ENCODE results near the gene RB1. TPM values are rescaled to one million over a fixed set of nuclear protein-coding genes. Genes with fewer than 3 reads are reported as not detected.

RB1 gene
- total RNA-seq, 1 donor from 2014 or later = 34.0 TPM

DNA sequence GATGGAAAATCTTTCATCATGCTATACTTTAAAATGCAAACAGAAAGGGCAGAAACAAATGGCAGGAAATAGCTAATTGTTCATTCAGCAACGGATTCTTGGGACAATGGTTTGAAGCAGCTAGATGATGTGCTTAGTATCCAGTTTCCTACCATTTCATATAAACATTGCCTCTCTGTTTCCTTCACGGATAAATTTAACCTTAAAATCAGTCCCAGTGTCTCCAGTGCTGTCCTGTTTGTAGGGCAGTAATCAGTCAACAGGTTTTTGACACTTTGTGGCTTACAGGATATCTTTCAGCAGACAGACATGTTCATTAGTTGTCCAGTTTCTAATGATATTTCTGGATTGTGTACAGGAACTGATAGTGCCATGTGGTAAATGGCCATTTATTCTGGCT, 24.7 kb upstream of the RB1 start:
- Mint-ChIP-seq H3K4me1 (ENCODE audit: low read depth) (no peaks in the 10 kb centered on the region), H3K27me3 (no peaks in the 10 kb centered on the region), H3K9me3 (ENCODE audit: low read depth) (no peaks in the 10 kb centered on the region), H3K36me3 (ENCODE audit: insufficient read depth) (peaks cover 2% of the 10 kb centered on the region), H3K4me3 (ENCODE audit: low read depth) (no peak overlapping the region), H3K27ac (no peak overlapping the region)
- TF ChIP-seq, protein P1, sequence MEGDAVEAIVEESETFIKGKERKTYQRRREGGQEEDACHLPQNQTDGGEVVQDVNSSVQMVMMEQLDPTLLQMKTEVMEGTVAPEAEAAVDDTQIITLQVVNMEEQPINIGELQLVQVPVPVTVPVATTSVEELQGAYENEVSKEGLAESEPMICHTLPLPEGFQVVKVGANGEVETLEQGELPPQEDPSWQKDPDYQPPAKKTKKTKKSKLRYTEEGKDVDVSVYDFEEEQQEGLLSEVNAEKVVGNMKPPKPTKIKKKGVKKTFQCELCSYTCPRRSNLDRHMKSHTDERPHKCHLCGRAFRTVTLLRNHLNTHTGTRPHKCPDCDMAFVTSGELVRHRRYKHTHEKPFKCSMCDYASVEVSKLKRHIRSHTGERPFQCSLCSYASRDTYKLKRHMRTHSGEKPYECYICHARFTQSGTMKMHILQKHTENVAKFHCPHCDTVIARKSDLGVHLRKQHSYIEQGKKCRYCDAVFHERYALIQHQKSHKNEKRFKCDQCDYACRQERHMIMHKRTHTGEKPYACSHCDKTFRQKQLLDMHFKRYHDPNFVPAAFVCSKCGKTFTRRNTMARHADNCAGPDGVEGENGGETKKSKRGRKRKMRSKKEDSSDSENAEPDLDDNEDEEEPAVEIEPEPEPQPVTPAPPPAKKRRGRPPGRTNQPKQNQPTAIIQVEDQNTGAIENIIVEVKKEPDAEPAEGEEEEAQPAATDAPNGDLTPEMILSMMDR (IDR thresholded peaks at IDR 0.05; ENCODE audit: unreplicated experiment) = no peak
- DNase-seq (ENCODE audit: low spot score, unreplicated experiment) = no peak

DNA sequence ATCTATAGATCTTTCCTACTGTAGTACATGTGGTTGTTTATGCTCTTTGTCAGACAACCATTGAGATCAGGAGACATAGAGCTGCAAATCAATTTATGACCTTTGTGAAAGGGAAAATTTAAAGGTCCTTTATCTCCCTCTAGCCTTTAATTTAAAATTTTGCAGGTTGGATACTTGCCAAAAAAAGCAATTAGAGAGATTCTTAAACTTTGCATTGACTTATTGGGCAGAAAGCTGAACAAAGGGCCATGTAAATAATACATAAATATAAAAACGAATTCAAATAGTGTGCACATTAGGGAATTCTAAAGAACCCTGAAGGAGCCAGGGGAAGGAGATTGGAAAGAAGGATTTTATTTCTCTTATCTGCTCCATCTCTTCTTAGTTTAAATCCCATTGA, 22.0 kb upstream of the RB1 start:
- TF ChIP-seq, protein P1 (IDR thresholded peaks at IDR 0.05; ENCODE audit: unreplicated experiment) = no peak
- Mint-ChIP-seq H3K9me3 (ENCODE audit: low read depth) (no peaks in the 10 kb centered on the region), H3K27me3 (no peaks in the 10 kb centered on the region)

DNA sequence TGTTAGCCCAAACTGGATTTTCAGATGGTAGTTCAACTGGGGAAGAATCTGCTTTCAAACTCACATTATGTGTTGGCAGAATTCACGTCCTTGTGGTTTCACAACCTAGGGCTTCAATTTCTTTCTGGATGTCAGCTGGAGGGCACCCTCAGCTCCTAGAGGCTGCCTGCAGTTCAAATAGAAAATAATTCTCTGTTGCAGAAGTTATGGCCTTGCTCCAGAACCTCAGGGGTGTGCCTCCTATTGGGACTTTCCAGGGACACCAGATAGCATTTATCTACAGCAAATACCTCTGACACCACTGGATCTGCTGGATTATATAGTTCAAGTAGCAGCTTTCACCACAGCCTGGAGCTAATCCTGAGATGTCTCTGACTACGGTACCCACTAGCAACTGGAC, 11.8 kb upstream of the RB1 start:
- TF ChIP-seq, protein P1 (IDR thresholded peaks at IDR 0.05; ENCODE audit: unreplicated experiment) = no peak
- peaks cover 3% of the 10 kb centered on the region for H3K4me1 Mint-ChIP-seq (ENCODE audit: low read depth)
- DNase-seq (ENCODE audit: low spot score, unreplicated experiment) = no peak
- peaks cover 3% of the 10 kb centered on the region for H3K27me3 Mint-ChIP-seq
- H3K9me3 Mint-ChIP-seq (ENCODE audit: low read depth) = no peaks in the 10 kb centered on the region
- H3K27ac Mint-ChIP-seq = no peak overlapping the region
- no peaks in the 10 kb centered on the region for H3K36me3 Mint-ChIP-seq (ENCODE audit: insufficient read depth)
- no peak overlapping the region for H3K4me3 Mint-ChIP-seq (ENCODE audit: low read depth)

More for the DNA sequence above, 22.0 kb upstream of the RB1 start:
- Mint-ChIP-seq H3K36me3 (ENCODE audit: insufficient read depth) (no peaks in the 10 kb centered on the region), H3K4me3 (ENCODE audit: low read depth) (no peak overlapping the region), H3K27ac (no peak overlapping the region), H3K4me1 (ENCODE audit: low read depth) (no peaks in the 10 kb centered on the region)
- DNase-seq (ENCODE audit: low spot score, unreplicated experiment) = no peak

DNA sequence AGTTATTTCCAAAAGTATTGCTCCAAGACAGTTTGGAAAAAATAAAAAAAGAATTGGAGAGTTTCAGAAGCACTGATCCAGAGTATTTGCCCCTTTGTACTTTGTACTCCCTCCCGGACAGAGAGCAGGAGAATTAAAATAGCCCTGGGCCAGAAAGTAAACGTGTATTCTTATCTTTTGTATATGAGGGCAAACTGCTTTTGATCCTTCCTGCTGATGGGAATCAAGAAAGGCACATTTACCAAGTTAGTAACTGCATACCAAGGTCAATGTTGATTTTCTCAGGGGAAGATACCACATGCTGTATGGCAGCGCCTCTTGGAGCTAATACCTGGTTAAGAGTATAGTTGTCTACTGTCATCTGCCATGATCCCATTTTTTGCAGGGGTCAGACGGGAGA, 10.9 kb upstream of the RB1 start:
- Mint-ChIP-seq H3K27me3 (peaks cover 3% of the 10 kb centered on the region), H3K9me3 (ENCODE audit: low read depth) (no peaks in the 10 kb centered on the region), H3K36me3 (ENCODE audit: insufficient read depth) (no peaks in the 10 kb centered on the region), H3K4me3 (ENCODE audit: low read depth) (no peak overlapping the region), H3K27ac (no peak overlapping the region), H3K4me1 (ENCODE audit: low read depth) (peaks cover 8% of the 10 kb centered on the region)
- DNase-seq (ENCODE audit: low spot score, unreplicated experiment) = no peak
- TF ChIP-seq, protein P1 (IDR thresholded peaks at IDR 0.05; ENCODE audit: unreplicated experiment) = no peak

DNA sequence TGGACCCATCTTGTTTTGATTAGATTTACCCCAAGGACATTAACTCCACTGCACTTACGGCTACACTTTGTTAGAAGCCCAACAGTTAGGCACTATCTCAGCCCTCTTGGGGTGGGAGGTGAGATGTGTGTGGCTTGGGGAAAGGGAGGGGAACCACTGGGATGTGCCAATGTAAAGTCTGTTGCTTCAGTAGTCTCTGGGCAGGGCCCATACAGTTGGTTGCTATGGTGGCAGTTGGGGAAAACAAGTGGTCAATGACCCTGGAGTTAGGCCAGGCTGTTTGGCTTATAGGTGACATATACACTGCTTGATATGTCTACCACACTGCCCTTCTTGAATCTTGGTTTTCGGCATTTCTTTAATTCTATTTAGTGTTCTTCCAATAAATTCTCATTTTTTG, 8.9 kb upstream of the RB1 start:
- Mint-ChIP-seq H3K9me3 (ENCODE audit: low read depth) (no peaks in the 10 kb centered on the region), H3K27me3 (peaks cover 3% of the 10 kb centered on the region), H3K36me3 (ENCODE audit: insufficient read depth) (no peaks in the 10 kb centered on the region), H3K4me1 (ENCODE audit: low read depth) (peaks cover 8% of the 10 kb centered on the region), H3K4me3 (ENCODE audit: low read depth) (no peak overlapping the region), H3K27ac (no peak overlapping the region)
- no peak for DNase-seq (ENCODE audit: low spot score, unreplicated experiment)
- TF ChIP-seq, protein P1 (IDR thresholded peaks at IDR 0.05; ENCODE audit: unreplicated experiment) = no peak
